Parathyroid adenoma (tissue), 2 donors: ENCODE results near the gene NIP7.
A peak's percentile ranks its signal among the peaks of the same experiment; 100 is the strongest.

Experiments used
- H2AFZ ChIP-seq: fragments of 300-600 bp; sonication (generic); one replicate; pipeline ENCODE4 v1.7.0; 2017; ENCODE audit warnings: antibody characterized with exemption, mild to moderate bottlenecking
- H3K27ac ChIP-seq: fragments of 300-600 bp; sonication (generic); one replicate; pipeline ENCODE4 v1.7.0; 2017
- H3K27me3 ChIP-seq: fragments of 300-600 bp; sonication (generic); one replicate; pipeline ENCODE4 v1.7.0; 2017; ENCODE audit warnings: low read length; ENCODE audit not compliant: control insufficient read depth, insufficient read depth
- H3K36me3 ChIP-seq: fragments of 300-600 bp; sonication (generic); one replicate; pipeline ENCODE4 v1.7.0; 2017; ENCODE audit warnings: low read length; ENCODE audit not compliant: control insufficient read depth, insufficient read depth
- H3K4me1 ChIP-seq: fragments of 300-600 bp; sonication (generic); one replicate; pipeline ENCODE4 v1.7.0; 2017; ENCODE audit warnings: control low read depth
- H3K4me2 ChIP-seq: fragments of 300-600 bp; sonication (generic); one replicate; pipeline ENCODE4 v1.7.0; 2017; ENCODE audit warnings: low read length
- H3K4me3 ChIP-seq: fragments of 300-600 bp; sonication (generic); one replicate; pipeline ENCODE4 v1.7.0; 2017; ENCODE audit warnings: low read depth, low read length
- H3K79me2 ChIP-seq: fragments of 300-600 bp; sonication (generic); one replicate; pipeline ENCODE4 v1.7.0; 2017; ENCODE audit warnings: control low read depth
- H3K9ac ChIP-seq: fragments of 300-600 bp; sonication (generic); one replicate; pipeline ENCODE4 v1.7.0; 2017; ENCODE audit warnings: mild to moderate bottlenecking
- H3K9me3 ChIP-seq: fragments of 300-600 bp; sonication (generic); one replicate; pipeline ENCODE4 v1.7.0; 2017; ENCODE audit warnings: low read length; ENCODE audit not compliant: control insufficient read depth
- CTCF ChIP-seq: fragments of 300-600 bp; sonication (generic); IDR thresholded peaks from one replicate; pipeline ENCODE4 v1.7.0; 2017; ENCODE audit warnings: antibody characterized with exemption, mild to moderate bottlenecking
- donor health status: primary hyperparathyroidism.

The NIP7 gene

GRCh38 chr16:69327585-69328310, 11.8 kb upstream of the NIP7 start:
- Histone ChIP-seq H3K27me3 (no peaks in the 10 kb centered on the region), H3K4me3 (no peak overlapping the region), H3K9me3 (no peaks in the 10 kb centered on the region), H3K36me3 (no peaks in the 10 kb centered on the region), H2AFZ (no peak overlapping the region), H3K4me1 (peaks cover 27% of the 10 kb centered on the region), H3K27ac (peak overlapping the region; percentile 81), H3K9ac (no peak overlapping the region), H3K4me2 (peak overlapping the region; percentile 84), H3K79me2 (peaks cover 18% of the 10 kb centered on the region)
- no peak for TF ChIP-seq CTCF

- TF ChIP-seq CTCF = no peak
- H3K27ac ChIP-seq = peak overlapping the region; percentile 37
These were observed 10.7 kb upstream of the NIP7 start for GRCh38 chr16:69328854-69329316.

GRCh38 chr16:69329369-69330285, 9.9 kb upstream of the NIP7 start:
- no peaks in the 10 kb centered on the region for H3K27me3 ChIP-seq
- no peak for TF ChIP-seq CTCF
- peaks cover 24% of the 10 kb centered on the region for H3K4me1 ChIP-seq
- peak overlapping the region; percentile 61 for H3K27ac ChIP-seq
- peak overlapping the region; percentile 66 for H3K4me3 ChIP-seq
- H3K79me2 ChIP-seq = peaks cover 16% of the 10 kb centered on the region
- H3K9me3 ChIP-seq = no peaks in the 10 kb centered on the region
- no peak overlapping the region for H3K9ac ChIP-seq
- H3K36me3 ChIP-seq = no peaks in the 10 kb centered on the region
- peak overlapping the region; percentile 55 for H3K4me2 ChIP-seq
- H2AFZ ChIP-seq = peak overlapping the region; percentile 88

More at GRCh38 chr16:69328854-69329316, 10.7 kb upstream of the NIP7 start:
- peak overlapping the region; percentile 66 for H3K4me3 ChIP-seq
- no peak overlapping the region for H3K9ac ChIP-seq
- H3K36me3 ChIP-seq = no peaks in the 10 kb centered on the region
- no peaks in the 10 kb centered on the region for H3K9me3 ChIP-seq
- H3K27me3 ChIP-seq = no peaks in the 10 kb centered on the region
- H3K4me2 ChIP-seq = peak overlapping the region; percentile 55
- peaks cover 13% of the 10 kb centered on the region for H3K79me2 ChIP-seq
- H3K4me1 ChIP-seq = peaks cover 27% of the 10 kb centered on the region
- H2AFZ ChIP-seq = no peak overlapping the region

GRCh38 chr16:69330286-69331109, 9.1 kb upstream of the NIP7 start, which contains the start of gene PDF:
Gene PDF (minus strand): TSS chr16:69330588. CDS start chr16:69330570, 18 bp downstream.
- H3K4me1 ChIP-seq = peaks cover 24% of the 10 kb centered on the region

More at GRCh38 chr16:69330286-69331109, 9.1 kb upstream of the NIP7 start, which contains the start of gene PDF:
- TF ChIP-seq CTCF = no peak
- no peaks in the 10 kb centered on the region for H3K9me3 ChIP-seq
- H3K79me2 ChIP-seq = peaks cover 24% of the 10 kb centered on the region
- H3K27ac ChIP-seq = peak within 1 kb of the TSS; percentile 80
- no peak within 1 kb of the TSS for H3K9ac ChIP-seq
- peak within 1 kb of the TSS; percentile 88 for H2AFZ ChIP-seq
- H3K4me3 ChIP-seq = peak within 1 kb of the TSS; percentile 66
- H3K27me3 ChIP-seq = no peaks in the 10 kb centered on the region
- peak within 1 kb of the TSS; percentile 89 for H3K4me2 ChIP-seq
- no peaks in the 10 kb centered on the region for H3K36me3 ChIP-seq
